CD4-positive, alpha-beta T cell (primary cell): ENCODE data around the gene ZNF79. TPM values are rescaled to one million over a fixed set of nuclear protein-coding genes. Genes with fewer than 3 reads are reported as not detected.

ENCODE experiments used
- ATAC-seq: fragments of 200-7000 bp; cut with Tn5 transposase; one replicate; pipeline ENCODE4 v1.10.0; 2022; ENCODE audit warnings: mild to moderate bottlenecking; ENCODE audit not compliant: poor library complexity
- CTCF ChIA-PET: fragments of 350-600 bp; sonication (Branson Sonifier 250); formaldehyde crosslinking; loops from one replicate; lab custom pipeline; 2021; ENCODE audit warnings: antibody characterized with exemption, inconsistent platforms; lab: Charles Lee
- POLR2A ChIA-PET: fragments of 350-600 bp; sonication (Branson Sonifier 250); formaldehyde crosslinking; loops from one replicate; lab custom pipeline; 2021; ENCODE audit warnings: antibody characterized with exemption, inconsistent platforms; lab: Charles Lee
- DNase-seq, 14 experiments: peaks; one replicate each; pipeline ENCODE4 v3.0.0-alpha.2; 2013 to 2020; ENCODE audit warnings: mixed read lengths in 2 of 14
- H3K27ac ChIP-seq, 2 donors: one replicate each; pipeline versions ENCODE4 v1.5.1 to v1.7.0; 2013; ENCODE audit warnings: low read length in 2 of 2, low read depth in 1 of 2, mild to moderate bottlenecking in 1 of 2
- H3K27me3 ChIP-seq, 2 experiments: 1 replicate in 1 of 2; 2 replicates in 1 of 2; pipeline versions ENCODE4 v1.6.1 to v1.7.0; 2013; ENCODE audit warnings: low read length in 2 of 2, control low read depth in 1 of 2, mild to moderate bottlenecking in 1 of 2, moderate library complexity in 1 of 2; ENCODE audit not compliant: insufficient read depth in 2 of 2, control insufficient read depth in 1 of 2
- H3K36me3 ChIP-seq: one replicate; pipeline ENCODE4 v1.6.1; 2013; ENCODE audit warnings: low read length, control low read depth; ENCODE audit not compliant: insufficient read depth
- H3K4me1 ChIP-seq: one replicate; pipeline ENCODE4 v1.6.1; 2013; ENCODE audit warnings: low read length, control low read depth; ENCODE audit not compliant: insufficient read depth
- H3K4me3 ChIP-seq: one replicate; pipeline ENCODE4 v1.5.1; 2013; ENCODE audit warnings: mild to moderate bottlenecking, low read length, moderate library complexity
- H3K9me3 ChIP-seq, 2 experiments: 1 replicate in 1 of 2; 2 replicates in 1 of 2; pipeline versions ENCODE4 v1.6.1 to v1.7.0; 2013; ENCODE audit warnings: low read length in 2 of 2, mild to moderate bottlenecking in 2 of 2, control low read depth in 1 of 2, moderate library complexity in 1 of 2; ENCODE audit not compliant: control insufficient read depth in 1 of 2, insufficient read depth in 1 of 2
- H3K27ac Mint-ChIP-seq: one replicate; pipeline ENCODE4 v1.8.0; 2020; ENCODE audit warnings: mixed read lengths
- H3K27me3 Mint-ChIP-seq: one replicate; pipeline ENCODE4 v1.8.0; 2021; ENCODE audit warnings: mixed read lengths
- H3K36me3 Mint-ChIP-seq: one replicate; pipeline ENCODE4 v1.8.0; 2021; ENCODE audit warnings: low read depth, mixed read lengths
- H3K4me1 Mint-ChIP-seq: one replicate; pipeline ENCODE4 v1.8.0; 2021; ENCODE audit warnings: low read depth, mixed read lengths
- H3K4me3 Mint-ChIP-seq: one replicate; pipeline ENCODE4 v1.8.0; 2020; ENCODE audit warnings: mild to moderate bottlenecking, mixed read lengths
- H3K9me3 Mint-ChIP-seq: one replicate; pipeline ENCODE4 v1.8.0; 2020; ENCODE audit warnings: mixed read lengths
- CTCF ChIP-seq: fragments of 200-600 bp; IDR thresholded peaks from one replicate; pipeline ENCODE4 v1.8.0; 2022; ENCODE audit warnings: antibody characterized with exemption, mild to moderate bottlenecking
- intact Hi-C, 2 experiments: fragments of 100-400 bp; cut with DNase I in 1 of 2; cut with micrococcal nuclease in 1 of 2; formaldehyde crosslinking; loops; one replicate each; pipeline versions ENCODE4 v1.15.1 to v1.9.0; 2023 to 2025; cut with DNase I, micrococcal nuclease
- total RNA-seq, 174 experiments: library from RNA in 2 of 174; stranded (reverse) in 2 of 174; gene quantifications; one replicate each; pipeline ENCODE4 v1.2.3 and lab custom pipeline; 2021 to 2026

ZNF79 gene
- total RNA-seq, 2 experiments from 2014 or later = 4.3 to 4.9 TPM

- ATAC-seq (no peak), DNase-seq (no peak)
- no peak overlapping the region for H3K4me3 ChIP-seq
- no peaks in the 10 kb centered on the region for H3K9me3 Mint-ChIP-seq
- H3K4me1 Mint-ChIP-seq = peaks cover 26% of the 10 kb centered on the region
- H3K9me3 ChIP-seq = peaks cover 0 to 8% of the 10 kb centered on the region in 2 experiments
- ChIA-PET CTCF (no interaction called here), POLR2A (interaction anchor here (1.1 to 1.3 kb wide), 2 partner anchors 13 to 175 kb away, joined by 3 to 5 read pairs; no protein-coding TSS in a partner anchor)
- H3K27me3 ChIP-seq = peaks cover 58 to 73% of the 10 kb centered on the region in 2 experiments
- peaks cover 23% of the 10 kb centered on the region for H3K4me1 ChIP-seq
- H3K27ac Mint-ChIP-seq = no peak overlapping the region
- H3K4me3 Mint-ChIP-seq = no peak overlapping the region
- intact Hi-C loops = loop anchor here (2.0 to 5.0 kb wide), 4 partner anchors 35 to 402 kb away; partner anchors contain the start of genes LRSAM1 (in 2 of the 2), RPL12 (in 2 of the 2) and ZNF79 (in 1 of the 2)
- H3K36me3 ChIP-seq = no peaks in the 10 kb centered on the region
- H3K36me3 Mint-ChIP-seq = no peaks in the 10 kb centered on the region
- no peak overlapping the region for H3K27ac ChIP-seq
- no peak for TF ChIP-seq CTCF
- H3K27me3 Mint-ChIP-seq = peaks cover 86% of the 10 kb centered on the region
Observed at GRCh38 chr9:127389381-127390247, 34.6 kb upstream of the ZNF79 start.

- Mint-ChIP-seq H3K36me3 (no peaks in the 10 kb centered on the region), H3K4me3 (no peak overlapping the region), H3K27me3 (peaks cover 86% of the 10 kb centered on the region), H3K9me3 (no peaks in the 10 kb centered on the region), H3K4me1 (peaks cover 26% of the 10 kb centered on the region), H3K27ac (no peak overlapping the region)
- TF ChIP-seq CTCF = no peak
- no peak for ATAC-seq
- peaks cover 55 to 73% of the 10 kb centered on the region in 2 experiments for H3K27me3 ChIP-seq
- POLR2A ChIA-PET = no interaction called here
- intact Hi-C loops = no loop called here
- DNase-seq = no peak
- H3K4me1 ChIP-seq = peaks cover 23% of the 10 kb centered on the region
- CTCF ChIA-PET = no interaction called here
- peaks cover 0 to 8% of the 10 kb centered on the region in 2 experiments for H3K9me3 ChIP-seq
- no peak overlapping the region for H3K4me3 ChIP-seq
- H3K27ac ChIP-seq = no peak overlapping the region
- H3K36me3 ChIP-seq = no peaks in the 10 kb centered on the region
Observed at GRCh38 chr9:127390248-127390545, 34.0 kb upstream of the ZNF79 start.

GRCh38 chr9:127390563-127390962, 33.6 kb upstream of the ZNF79 start:
- H3K27ac Mint-ChIP-seq = no peak overlapping the region
- Histone ChIP-seq H3K4me1 (peaks cover 23% of the 10 kb centered on the region), H3K4me3 (no peak overlapping the region), H3K27me3 (peaks cover 55 to 73% of the 10 kb centered on the region in 2 experiments), H3K9me3 (peaks cover 0 to 8% of the 10 kb centered on the region in 2 experiments), H3K27ac (no peak overlapping the region), H3K36me3 (no peaks in the 10 kb centered on the region)
- no peaks in the 10 kb centered on the region for H3K9me3 Mint-ChIP-seq
- no peak for TF ChIP-seq CTCF
- ATAC-seq = no peak
- H3K36me3 Mint-ChIP-seq = no peaks in the 10 kb centered on the region
- intact Hi-C loops = no loop called here
- H3K4me1 Mint-ChIP-seq = peaks cover 29% of the 10 kb centered on the region
- DNase-seq = no peak
- POLR2A ChIA-PET = no interaction called here
- H3K27me3 Mint-ChIP-seq = peaks cover 86% of the 10 kb centered on the region
- H3K4me3 Mint-ChIP-seq = no peak overlapping the region
- CTCF ChIA-PET = no interaction called here
